ENCODE results near the gene CD8B2.
"Not testable (repeated sequence)": the region's sequence is repeated elsewhere in the genome, so short reads cannot be mapped to it uniquely, and the experiment has no call there.

CD8B2 gene

DNA sequence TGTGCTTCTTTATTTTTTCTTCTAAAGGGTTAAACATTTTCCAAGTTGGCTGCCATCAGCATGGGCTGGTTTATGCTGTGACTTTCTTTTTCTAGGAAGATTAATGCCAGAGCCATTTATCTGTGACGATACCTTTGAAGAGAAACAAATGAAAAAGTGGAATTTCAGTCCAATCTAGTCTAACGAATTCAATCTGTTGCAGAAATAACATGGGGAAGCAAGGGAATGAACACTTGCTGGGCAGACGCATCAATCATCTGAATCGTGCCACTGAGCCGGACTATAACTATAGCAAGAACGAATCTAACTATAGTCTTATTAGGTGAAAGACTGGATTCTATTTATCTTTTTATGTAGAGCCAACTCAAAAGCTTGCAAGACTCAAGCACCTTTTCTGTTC, 66.2 kb downstream of the CD8B2 start:
- no peak for DNase-seq

DNA sequence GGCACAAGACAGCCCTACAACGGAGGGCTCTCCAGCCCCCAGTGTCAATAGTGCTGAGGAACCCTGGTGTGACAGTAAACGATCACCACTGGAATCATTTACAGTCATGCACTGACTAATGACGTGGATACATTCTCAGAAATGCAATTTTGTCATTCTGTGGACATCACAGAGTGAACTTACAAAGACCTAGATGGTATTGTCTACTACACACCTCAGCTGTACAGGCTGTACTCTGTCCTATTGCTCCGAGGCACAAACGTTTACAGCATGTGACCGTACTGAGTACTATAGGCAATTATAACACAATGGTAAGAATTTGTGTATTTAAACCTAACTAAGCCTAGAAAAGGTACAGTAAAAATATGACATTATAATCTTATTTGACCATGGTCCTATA, 67.2 kb downstream of the CD8B2 start:
- DNase-seq, result no peak

DNA sequence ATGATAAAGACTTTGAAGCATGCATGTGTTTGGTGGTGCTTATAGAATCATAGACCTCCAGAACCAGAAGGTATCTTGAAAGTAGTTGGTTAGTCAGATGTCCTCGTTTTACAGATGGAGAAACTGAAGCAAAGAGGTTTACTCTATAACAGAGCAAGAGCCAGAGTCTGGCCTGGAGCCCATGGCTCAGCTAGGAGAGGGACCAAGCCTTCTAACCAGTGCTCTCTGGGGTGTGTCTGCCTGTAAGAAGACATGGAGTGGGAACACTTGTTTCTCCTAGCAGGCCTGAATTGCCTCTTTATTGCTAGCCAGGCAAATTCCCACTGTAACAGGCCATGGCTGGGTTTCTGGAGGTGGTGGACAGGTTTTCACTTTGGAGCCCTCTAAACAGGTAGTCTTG, 67.9 kb downstream of the CD8B2 start:
- no peak for DNase-seq

DNA sequence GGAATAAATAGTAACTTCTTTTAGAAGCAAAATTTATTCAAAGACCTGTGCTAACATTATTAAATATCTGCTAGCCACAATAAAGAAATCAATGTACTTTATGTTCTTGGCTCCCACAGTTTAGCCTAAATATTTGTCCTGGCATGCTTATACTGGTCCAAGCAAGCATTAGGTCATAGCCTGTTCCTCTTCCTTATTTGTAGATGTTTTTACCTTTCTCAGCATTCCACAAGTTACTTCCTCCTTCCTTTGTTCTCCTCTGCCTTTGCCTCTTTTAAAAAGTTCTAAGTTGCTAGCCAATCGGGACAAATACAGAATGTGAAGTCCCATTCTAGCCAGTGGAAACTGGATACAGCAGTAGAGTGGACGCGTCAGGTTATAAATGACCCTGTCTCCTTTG, 72.6 kb downstream of the CD8B2 start:
- not testable (repeated sequence) for DNase-seq

DNA sequence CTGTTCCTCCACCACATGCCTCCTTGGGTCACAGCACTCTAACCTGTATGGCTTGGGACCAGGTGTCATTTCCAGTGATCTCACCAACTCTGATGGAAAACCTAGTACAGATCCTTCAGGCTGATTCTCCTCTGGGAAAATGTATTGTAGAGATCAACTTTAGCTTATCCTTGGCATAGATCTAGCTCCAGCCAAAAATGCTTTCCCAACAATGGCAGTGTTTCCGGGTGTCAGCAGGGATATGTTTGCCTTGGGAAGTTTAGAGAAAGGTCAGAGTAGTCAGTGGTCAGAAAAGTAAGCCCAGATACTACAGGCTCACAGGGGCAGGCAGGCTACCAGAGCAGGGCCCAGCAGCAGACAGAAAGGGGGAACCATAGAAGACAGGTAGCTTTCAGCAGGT, 73.6 kb downstream of the CD8B2 start:
- no peak for DNase-seq

DNA sequence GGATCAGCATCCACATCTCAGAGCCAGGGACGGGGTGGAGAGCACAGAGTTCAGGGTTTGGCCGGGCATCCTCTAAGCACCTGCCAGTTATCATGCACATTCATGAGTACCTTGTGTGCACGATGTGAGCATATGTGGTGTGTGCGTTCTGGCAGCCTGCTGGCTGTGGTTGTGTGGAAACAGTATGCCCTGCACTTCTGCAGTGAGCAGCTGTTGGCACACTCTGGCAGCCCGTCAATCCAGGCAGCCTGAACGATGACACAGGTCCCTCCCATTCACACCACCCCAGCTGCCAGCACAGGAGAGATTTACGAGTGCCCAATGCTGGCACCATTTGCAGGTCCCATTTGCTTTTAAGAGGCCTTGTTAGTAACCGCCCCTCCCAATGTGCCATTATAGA, 74.2 kb downstream of the CD8B2 start:
- DNase-seq, result no peak

DNA sequence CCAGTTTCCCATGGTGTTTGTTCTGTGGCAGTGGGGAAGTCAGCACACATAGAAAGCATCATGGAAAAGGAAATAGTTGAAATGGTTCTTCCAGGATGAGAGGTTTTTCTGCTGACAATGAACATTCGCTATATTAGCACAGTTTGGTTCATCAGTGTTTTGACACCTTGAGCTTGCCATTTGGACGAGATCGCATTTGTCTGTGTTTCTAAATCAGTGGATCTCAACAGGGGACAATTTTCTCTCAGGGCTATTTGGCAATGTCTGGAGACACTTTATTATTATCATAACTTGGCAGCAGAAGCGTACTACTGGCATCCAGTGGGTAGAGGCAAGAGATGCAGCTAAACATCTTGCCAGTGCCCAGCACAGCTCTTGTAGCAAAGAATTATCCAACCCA, 74.6 kb downstream of the CD8B2 start:
- DNase-seq, result no peak

DNA sequence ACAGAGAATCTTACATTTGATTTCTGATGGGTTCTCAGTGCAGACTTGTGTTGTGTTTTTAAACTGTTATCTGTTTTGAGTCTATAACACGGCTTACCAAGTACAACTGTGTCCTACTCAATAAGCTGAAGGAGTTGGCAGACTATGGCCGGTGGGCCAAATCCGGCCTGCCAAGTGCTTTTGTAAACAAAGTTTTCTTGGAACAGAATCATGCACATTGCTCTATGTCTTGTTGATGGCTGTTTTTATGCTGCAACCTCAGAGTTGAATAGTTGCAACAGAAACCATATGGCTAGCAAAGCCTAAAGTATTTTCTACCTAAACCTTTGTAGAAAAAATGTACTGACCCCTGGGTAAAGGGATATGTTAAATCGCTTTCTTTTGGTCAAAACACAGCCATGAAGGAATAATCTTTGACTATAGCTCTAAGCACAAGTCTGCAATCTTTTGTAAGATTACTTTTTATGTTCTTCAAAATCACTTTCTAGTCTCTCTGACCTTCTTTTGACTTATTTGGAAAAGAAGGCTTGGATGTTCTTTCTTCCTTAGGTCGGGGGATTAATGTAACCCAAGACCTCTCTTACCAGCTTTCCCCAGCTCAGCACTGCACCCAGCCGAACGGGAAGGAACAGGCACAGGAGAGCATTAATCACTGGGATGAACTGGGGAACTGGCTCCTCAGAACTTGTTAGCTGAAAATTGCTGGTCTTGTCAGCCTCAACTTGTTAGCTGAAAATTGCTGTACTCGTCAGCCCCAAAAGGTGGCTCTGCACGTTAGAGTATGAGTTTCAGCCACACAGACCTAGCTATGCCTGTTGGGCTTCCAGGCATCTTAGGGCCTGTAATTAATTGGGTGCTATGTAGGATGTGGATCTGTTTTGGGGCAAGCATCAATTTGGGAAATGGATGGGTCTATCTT, 75.4 kb downstream of the CD8B2 start:
- DNase-seq, result no peak

DNA sequence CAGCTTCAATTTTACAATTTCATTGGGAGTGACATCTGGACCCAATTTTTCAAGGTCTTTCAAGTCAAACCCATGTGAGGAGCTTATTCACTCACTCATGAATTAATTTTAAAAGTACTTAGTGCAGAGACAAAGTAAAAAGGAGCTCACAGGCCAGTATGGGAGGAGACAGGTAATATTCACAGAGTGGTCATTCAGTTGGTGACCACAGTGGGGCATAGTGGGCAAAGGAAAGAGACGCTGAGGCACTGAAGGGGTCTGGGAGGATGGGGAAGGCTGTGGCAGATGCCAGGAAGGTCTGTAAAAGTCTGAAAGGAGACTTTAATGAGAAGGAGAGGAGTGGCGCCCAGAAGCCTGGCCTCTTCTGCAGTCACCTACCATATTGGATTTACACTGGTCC, 76.0 kb downstream of the CD8B2 start:
- DNase-seq, result no peak

DNA sequence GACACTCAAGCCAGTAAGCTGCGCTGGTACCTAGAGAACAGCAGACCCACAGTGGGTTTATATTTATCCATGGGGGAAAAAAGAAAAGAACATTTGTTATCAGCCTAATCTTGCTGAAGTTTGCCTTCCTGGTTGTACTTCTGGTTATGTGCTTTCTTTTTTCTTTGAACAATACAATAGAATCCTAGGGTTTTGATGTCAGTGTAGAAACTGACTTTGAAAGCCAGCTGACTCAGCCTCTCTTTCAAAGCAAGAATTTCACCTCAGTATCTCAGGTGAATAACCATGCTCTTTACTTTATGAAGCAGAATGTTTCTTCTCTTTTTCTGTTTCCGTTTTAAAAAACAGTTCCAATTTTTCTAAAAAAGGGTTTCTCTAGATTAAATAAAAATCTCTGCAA, 78.4 kb downstream of the CD8B2 start:
- no peak for DNase-seq

DNA sequence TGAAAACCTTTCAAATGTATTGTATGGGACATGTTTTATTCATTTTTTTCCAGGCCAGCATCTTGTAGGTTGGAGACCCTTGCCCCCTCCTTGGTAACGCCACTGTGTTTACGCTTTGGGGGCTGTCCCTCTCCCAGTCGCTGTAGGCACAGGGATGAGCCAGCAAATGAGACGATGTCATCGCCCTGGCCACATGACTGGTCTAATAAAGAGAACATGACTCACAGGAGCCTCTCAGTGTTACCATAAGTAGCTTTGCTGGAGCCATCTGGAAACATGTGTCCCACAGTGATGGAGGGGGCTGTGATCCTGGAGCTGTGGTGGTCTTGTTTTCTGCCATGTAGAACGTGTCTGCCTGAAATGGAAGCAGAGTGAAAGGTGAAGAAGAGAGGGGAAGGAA, 78.9 kb downstream of the CD8B2 start:
- no peak for DNase-seq

DNA sequence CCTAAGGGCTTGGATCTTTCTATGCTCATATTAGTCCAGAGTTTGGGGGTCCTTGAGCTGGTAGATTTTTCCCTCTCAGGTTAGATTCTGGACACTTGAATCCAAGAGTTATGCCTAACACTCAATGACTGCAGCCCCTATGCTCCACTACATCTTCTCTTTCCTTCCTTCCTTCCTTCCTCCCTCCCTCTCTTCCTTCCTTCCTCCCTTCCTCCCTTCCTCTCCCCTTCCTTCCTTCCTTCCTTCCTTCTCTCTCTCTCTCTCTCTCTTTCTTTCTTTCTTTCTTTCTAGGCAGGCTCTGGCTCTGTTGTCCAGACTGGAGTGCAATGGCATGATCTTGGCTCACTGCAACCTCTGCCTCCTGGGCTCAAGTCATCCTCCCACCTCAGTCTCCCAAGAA, 79.3 kb downstream of the CD8B2 start:
- not testable (repeated sequence) for DNase-seq

DNA sequence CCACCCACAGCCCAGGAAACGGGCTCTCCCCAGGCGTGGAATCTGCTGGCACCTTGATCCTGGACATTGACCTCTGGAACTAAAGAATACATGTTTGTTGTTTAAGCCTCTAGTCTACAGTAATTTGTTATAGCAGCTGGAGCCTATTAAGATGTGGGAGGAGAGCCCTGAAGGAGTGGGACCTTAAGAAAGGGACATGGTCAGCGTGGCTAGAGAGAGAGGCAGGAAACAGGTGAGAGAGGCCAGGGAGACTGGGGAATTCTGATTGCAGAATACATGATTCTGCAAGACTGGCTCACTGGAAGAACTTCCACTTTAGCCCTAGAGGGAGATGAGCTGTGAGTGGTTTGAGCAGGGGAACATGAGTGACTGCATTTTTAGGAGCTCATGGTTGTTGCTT, 83.2 kb downstream of the CD8B2 start:
- no peak for DNase-seq

Data from activated gamma-delta T cell treated with Interleukin-2 at 50 U/mL for 16 hours (primary cell).